ENCODE results near the gene GPBP1L1.

- TF ChIP-seq RAD21 (IDR thresholded peaks at IDR 0.05; ENCODE audit: low read length), result no peak
- no peak for TF ChIP-seq CTCF (conservative IDR thresholded peaks at IDR 0.05; ENCODE audit: low read depth, low read length)
- TF ChIP-seq POLR2A (IDR thresholded peaks at IDR 0.05; ENCODE audit: low read depth, low read length), result no peak
- no peak for TF ChIP-seq CHD1 (IDR thresholded peaks at IDR 0.05; ENCODE audit: low read depth, low read length)
- TF ChIP-seq CEBPB (IDR thresholded peaks at IDR 0.05; ENCODE audit: low read depth, low read length), result no peak
- TF ChIP-seq, protein P1, sequence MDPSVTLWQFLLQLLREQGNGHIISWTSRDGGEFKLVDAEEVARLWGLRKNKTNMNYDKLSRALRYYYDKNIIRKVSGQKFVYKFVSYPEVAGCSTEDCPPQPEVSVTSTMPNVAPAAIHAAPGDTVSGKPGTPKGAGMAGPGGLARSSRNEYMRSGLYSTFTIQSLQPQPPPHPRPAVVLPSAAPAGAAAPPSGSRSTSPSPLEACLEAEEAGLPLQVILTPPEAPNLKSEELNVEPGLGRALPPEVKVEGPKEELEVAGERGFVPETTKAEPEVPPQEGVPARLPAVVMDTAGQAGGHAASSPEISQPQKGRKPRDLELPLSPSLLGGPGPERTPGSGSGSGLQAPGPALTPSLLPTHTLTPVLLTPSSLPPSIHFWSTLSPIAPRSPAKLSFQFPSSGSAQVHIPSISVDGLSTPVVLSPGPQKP (IDR thresholded peaks at IDR 0.05; ENCODE audit: borderline replicate concordance, low read depth, low read length), result no peak
- no peak for TF ChIP-seq BHLHE40 (IDR thresholded peaks at IDR 0.05; ENCODE audit: low read depth, low read length)
- TF ChIP-seq FOS (IDR thresholded peaks at IDR 0.05; ENCODE audit: low read depth, low read length), result no peak
- TF ChIP-seq RCOR1 (IDR thresholded peaks at IDR 0.05; ENCODE audit: insufficient replicate concordance, low read length), result no peak
- TF ChIP-seq SMC3 (IDR thresholded peaks at IDR 0.05; ENCODE audit: low read depth, low read length), result no peak
- TF ChIP-seq MXI1 (IDR thresholded peaks at IDR 0.05; ENCODE audit: borderline replicate concordance, low read depth, low read length), result no peak
- TF ChIP-seq, protein P2, sequence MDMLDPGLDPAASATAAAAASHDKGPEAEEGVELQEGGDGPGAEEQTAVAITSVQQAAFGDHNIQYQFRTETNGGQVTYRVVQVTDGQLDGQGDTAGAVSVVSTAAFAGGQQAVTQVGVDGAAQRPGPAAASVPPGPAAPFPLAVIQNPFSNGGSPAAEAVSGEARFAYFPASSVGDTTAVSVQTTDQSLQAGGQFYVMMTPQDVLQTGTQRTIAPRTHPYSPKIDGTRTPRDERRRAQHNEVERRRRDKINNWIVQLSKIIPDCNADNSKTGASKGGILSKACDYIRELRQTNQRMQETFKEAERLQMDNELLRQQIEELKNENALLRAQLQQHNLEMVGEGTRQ (IDR thresholded peaks at IDR 0.05; ENCODE audit: low read depth, low read length), result no peak
- no peak for TF ChIP-seq RFX5 (IDR thresholded peaks at IDR 0.05; ENCODE audit: low read depth, low read length)
Observed at GRCh38 chr1:45666836-45667235, 19.5 kb downstream of the GPBP1L1 start.
